Transverse colon (tissue), 4 donors: ENCODE results near the gene AIG1.

ENCODE experiments used
- EP300 ChIP-seq: sonication (generic); formaldehyde crosslinking; IDR thresholded peaks from one replicate; pipeline ENCODE4 v1.6.1; 2017; ENCODE audit warnings: antibody characterized with exemption, low read depth
- POLR2A ChIP-seq: fragments of 450-650 bp; IDR thresholded peaks from one replicate; pipeline ENCODE4 v1.6.1; 2016; ENCODE audit warnings: antibody characterized with exemption, mild to moderate bottlenecking, moderate library complexity
- POLR2AphosphoS5 ChIP-seq, 3 donors: sonication (generic); formaldehyde crosslinking; IDR thresholded peaks; one replicate each; pipeline ENCODE4 v1.6.1; 2016; ENCODE audit warnings: antibody characterized with exemption in 3 of 3
- TF ChIP-seq, protein P1 (sequence below), 5 experiments: fragments of 200-600 bp in 3 of 5; fragments of 450-650 bp in 2 of 5; sonication (generic) in 3 of 5; IDR thresholded peaks; 1 replicate in 2 of 5; 2 replicates in 3 of 5; pipeline ENCODE4 v1.5.1; 2016 to 2017; ENCODE audit warnings: antibody characterized with exemption in 5 of 5, inconsistent platforms in 3 of 5, mild to moderate bottlenecking in 2 of 5, moderate library complexity in 1 of 5

DNA sequence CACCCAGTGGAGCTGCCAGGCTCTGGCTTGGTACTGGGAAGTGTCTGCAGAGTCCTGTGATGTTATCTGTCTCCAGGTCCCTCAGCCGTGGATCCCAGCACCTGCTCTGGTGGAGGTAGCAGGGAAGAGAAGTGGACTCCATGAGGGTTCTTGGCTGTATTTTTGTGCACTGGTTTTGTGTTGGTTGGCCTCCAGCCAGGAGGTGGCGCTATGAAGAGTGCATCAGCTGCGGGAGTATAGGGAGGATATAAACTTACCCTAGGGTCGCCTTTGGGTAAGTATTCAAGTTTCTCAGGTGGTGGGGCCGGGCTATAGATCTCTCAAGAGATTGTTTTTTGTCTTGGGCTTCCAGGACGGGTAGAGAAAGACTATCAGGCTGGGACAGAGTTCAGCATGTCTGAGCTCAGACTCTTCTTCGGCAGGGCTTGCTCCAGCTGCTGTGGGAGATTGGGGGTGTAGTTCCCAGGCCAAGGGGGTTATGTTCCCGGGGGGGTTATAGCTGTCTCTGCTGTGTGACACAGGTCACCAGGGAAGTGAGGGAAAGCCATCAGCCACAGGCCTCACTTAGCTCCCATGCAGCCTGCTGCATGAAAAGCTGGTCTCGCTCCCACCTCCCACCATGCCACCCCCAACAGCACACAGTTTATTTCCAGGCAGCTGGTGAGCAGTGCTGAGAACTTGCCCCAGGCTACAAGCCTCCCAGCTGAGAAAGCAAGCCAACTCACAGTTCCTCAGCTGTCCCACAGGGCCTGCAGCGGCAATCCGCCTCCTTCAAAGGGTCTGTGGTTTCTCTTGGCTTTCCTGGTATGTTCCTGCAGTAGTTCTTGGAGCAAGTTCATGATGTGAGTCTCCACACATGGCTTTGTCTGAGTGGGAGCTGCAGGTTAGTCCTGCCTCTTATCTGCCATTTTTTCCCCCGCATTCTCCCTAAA is 115.7 kb downstream of the AIG1 start:
- TF ChIP-seq POLR2A (no peak), POLR2AphosphoS5 (IDR thresholded peaks at IDR 0.05) (no peak), EP300 (no peak)
- TF ChIP-seq, protein P1, sequence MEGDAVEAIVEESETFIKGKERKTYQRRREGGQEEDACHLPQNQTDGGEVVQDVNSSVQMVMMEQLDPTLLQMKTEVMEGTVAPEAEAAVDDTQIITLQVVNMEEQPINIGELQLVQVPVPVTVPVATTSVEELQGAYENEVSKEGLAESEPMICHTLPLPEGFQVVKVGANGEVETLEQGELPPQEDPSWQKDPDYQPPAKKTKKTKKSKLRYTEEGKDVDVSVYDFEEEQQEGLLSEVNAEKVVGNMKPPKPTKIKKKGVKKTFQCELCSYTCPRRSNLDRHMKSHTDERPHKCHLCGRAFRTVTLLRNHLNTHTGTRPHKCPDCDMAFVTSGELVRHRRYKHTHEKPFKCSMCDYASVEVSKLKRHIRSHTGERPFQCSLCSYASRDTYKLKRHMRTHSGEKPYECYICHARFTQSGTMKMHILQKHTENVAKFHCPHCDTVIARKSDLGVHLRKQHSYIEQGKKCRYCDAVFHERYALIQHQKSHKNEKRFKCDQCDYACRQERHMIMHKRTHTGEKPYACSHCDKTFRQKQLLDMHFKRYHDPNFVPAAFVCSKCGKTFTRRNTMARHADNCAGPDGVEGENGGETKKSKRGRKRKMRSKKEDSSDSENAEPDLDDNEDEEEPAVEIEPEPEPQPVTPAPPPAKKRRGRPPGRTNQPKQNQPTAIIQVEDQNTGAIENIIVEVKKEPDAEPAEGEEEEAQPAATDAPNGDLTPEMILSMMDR (IDR thresholded peaks at IDR 0.05): no peak
